ENCODE data around the gene MEX3B.
"Not testable (repeated sequence)": the region's sequence is repeated elsewhere in the genome, so short reads cannot be mapped to it uniquely, and the experiment has no call there.

Gene MEX3B

DNA sequence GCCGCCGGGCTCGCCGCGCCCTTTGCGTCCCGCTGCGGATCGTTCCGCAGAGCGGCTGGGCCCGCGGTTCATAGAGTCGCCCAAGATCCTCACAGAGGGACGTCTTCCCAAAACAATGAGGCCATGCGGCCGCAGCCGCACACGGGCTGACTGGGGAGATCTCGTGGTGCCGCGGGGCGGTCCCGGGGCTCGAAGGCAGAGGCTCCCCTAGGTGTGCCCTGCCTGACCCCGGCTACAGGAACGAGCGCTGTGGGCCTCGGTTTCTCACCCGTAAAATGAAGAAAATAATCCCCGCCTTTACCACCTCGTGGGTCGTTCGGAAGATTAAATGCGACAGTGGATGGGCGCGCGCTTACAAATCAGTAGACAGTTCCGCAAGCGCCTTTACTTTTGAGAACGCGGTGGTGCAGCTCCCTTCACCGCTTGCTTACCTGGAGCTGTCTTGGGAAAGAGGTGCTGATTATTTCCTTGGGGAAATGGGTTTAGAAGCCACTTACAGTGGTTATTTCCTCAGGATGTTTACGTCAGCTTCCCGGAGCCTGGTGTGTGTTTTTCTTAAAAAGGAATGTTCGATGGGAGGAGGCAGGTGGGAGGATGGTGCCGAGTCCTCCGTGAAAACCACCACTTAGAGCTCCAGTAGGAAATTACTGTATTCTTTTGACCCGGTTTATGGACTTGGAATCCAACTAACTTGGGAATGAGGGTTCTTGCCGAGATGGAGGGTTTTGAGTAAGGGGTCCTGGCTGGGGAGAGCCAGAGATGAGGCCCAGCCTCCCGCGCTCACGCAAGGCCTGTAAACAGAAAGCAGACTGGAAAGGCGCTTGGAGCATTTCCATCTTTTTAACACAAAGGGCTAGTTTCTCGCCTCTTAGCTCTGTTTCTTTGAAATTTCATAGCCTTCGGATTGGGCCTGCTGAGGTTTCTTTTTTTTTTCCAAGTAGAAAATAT is 1.9 kb upstream of the MEX3B start:
- peak in 1 of 2 experiments; percentile 1 for DNase-seq

DNA sequence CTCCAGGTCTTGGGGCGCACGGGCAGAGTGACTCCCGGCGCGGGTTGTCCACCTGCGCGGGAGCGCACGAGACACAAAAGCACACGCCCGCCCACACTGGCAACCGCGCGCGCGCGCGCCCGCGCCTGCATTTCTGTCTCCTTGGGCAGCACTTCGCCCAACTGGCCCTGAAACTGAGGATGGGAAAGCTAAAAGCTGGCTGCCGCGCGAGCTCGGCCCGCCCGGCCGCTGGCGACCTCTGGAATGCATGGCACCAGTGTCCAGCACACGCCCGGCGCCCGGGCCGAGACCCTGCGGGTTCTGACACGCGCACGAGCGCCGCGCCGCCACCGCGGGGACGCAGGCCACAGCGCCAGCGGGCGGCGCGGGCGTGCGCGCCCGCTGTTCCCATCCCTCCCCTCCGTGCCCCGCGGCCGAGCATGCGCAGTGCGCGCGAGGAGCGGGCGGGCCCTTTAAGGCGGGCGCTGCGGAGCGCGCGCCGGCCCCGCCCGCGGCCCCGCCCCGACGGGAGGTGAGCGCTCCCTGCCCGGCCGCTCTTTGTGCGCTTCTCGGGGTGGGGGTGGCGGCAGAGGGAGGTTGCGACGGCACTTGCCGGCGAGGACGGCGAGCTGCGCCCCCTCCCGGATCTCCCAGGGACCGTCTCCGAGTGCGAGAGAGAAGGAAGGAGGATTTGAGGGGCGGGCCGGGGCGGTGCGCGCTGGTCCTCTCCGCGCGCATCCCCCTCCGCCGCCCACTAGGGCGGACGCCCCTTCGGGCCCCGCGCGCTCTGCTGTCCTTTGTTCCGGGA is 1.0 kb upstream of the MEX3B start:
- DNase-seq, result peak; percentile 81 to 85

DNA sequence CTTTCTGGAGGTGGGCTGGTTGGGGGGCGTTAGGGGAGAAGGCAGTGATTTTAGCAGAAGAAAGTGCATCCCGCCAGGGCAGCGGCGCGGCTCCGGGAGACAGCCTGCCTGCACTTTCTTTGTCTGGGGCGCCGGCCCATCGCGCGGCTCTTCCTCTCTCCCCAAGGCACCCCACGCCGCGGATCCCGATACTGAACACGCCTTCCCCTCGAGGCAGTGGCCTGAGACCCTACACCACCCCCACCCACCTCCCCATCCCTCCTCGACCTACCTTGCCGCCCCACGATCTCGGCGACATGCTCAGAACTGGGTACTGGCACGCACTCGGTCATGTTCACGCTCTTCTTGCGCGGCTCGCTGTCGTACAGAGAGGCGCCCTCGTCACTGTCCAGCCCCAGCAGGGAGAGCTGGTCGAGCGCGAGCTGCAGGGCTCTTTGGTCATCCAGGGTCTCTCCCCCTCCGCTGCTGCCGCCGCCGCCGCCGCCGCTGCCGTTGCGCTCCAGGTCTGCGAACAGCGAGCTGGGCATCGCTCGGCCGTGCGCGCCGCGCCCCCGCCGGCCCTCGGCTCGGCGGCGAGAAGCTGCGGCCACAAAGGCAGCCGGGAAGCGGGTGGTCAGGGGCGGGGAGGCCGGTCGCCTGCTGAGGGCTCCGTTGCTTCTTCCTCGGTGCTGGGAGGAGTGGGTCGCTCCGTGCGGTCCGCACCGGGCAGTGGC is 483 bp downstream of the MEX3B start:
- DNase-seq, result peak in 1 of 2 experiments; percentile 5

DNA sequence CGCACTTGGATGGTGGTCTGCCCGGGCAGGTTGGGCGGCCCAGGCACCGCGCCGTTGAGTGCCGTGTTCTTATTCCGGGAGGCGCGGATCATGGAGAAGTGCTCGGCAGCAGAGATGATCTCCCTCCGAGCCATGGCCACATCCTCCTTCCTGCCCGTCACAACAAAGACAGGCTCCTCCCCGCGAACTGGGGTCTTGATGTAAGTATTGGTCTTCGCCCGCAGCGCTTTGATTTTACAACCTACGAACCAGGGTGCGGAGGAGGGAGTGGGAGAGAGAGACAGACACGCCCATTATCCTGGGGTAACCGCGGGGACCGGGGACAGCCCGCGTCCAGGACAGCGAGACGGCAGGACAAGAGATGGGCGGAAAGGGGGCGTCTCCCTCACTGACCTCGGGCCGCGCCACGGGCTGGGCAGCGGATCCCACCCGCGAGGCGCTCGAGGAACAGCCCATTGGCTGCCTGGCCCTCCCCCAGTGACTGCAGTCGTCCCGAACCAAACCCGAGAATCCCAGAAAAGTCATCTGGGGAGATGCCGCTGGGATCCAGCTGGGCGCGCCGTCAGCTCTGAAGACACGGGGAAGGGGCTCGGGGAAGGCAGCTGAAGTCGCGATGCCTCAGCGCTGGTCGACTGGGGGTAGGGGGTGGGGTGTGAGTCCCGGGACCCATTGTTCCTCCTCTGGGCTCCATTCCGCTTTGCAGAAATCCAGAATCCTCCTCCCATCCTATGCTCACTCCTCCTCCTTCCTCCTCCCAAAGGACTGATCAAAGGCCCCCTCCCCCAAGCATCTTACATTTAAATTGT is 1.2 kb downstream of the MEX3B start:
- DNase-seq, result peak in 1 of 2 experiments; percentile 9

DNA sequence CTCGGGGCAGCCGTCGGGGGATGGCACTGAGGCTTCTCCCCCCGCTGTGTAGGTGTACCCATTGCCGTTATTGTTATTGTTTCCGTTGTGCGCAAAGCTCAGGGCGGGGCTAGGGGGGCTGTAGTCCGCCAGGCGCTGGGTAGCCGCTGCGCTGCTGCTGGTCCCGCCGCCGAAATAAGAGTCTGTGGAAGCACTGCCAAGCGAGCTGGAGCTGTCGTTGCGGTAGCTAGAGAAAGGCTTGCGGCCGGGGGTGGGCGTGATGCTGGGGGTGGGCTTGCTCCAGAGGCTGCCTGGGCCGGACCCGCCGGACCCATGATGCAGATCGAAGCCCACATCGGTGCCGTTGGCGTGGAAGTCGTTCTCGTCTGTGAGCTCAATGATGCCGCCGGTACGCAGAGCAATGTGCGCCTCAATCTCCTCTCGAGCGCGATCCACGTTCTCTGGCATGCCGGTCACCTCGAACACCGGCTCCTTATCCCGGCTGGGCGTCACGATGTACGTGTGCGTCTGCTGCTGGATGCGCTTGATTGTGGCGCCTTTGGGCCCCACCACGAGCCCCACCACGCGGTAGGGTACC is 1.9 kb downstream of the MEX3B start:
- DNase-seq, result no peak

DNA sequence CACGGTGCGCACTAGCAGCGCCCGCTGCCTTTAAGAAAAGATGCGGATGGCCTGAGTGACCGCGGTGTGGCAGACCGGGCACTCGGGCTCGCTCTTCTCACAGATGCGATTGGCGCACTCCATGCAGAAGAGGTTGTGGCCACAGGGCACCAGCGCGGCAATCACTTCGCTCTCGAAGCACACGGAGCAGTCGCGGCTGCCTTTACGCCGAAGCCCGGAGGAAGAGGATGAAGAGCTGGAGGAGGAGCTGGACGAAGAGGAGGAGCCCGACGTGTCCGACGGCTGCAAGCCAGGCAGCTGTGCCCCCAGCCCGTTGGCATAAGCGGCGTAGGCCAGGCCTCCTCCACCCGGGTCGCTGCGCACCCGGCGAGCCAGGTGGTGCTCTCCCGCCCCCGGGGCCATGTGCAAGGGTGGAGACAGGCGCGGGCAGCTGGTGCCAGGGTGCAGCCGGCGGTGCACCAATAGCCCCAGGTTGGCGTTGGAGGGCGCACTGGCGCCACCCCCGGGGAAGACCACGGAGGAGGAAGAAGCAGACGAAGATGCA is 2.6 kb downstream of the MEX3B start:
- DNase-seq, result no peak

DNA sequence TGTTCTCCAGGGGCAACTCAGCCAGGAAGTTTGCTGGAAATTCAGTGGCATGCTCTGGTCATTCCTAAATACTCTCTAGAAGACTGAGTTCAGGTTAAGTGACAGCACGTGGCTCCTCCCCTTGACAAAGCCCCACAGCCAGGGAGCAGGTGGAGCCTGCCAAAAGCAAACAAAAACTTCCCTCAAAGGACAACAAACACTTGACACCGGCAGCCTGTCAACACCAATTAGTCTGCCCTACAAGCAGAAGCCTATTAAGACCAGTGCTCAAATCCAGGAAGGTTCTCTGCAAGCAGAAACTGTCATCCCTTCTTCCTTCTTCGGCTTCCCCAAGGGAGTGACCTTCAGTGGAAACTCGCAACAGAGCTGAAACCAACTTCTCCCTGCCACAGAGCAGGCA is 5.0 kb downstream of the MEX3B start:
- DNase-seq, result no peak

DNA sequence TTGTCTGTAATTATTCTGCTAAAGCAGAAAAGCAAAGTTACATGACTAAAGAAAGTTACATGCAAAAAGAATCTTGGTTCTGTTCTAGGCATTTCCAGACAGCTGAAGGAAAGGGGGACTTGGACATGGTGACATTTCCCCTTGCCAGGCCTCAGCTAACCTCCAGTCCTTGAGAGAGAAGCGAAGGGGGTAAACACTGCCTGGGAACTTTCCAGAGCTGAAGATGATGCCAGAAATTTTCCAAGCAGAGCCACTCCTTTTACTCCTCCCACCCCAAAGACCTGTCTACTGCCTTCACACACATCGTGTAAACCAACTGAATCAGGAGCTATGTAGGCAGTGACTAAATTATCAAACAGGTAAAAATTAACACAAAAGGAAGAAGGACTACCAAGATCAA is 5.4 kb downstream of the MEX3B start:
- no peak for DNase-seq

DNA sequence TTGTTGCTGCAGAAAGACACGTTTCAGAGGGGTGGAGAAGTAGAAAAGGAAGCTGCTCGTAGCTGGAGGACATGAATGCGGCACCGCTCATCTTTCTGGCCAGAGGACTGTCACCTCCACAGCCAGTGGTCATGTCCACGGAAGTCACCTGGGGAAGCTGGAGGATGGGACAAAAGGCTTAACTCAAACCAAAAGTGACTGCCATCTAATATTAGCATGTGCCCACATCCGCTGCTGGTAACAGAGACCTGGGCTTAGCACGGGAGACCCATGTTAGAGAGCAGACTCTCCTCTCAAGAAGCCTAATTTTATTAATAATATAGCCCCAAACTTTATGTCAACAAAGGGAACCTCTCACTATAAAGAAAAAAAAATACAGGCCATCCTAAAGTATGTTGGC is 5.9 kb downstream of the MEX3B start:
- no peak for DNase-seq

DNA sequence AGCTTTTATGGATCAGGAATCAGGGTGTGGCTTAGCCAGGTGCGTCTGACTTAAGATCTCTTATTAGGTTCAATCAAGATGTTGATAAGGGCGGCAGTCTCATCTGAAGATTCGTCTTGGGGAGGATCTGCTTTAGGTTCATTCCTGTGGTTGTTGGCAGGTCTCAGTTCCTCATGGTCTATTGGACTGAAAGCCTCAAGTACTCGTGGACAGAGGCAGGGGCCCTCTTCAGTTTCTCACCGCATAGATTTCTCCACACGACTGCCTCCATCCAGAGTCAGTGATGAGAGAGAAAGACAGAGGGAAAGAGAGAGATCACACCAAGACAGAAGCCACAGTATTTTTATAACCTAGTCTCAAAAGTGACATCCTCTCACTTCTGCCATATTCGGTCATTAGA is 9.4 kb downstream of the MEX3B start:
- DNase-seq, result no peak

DNA sequence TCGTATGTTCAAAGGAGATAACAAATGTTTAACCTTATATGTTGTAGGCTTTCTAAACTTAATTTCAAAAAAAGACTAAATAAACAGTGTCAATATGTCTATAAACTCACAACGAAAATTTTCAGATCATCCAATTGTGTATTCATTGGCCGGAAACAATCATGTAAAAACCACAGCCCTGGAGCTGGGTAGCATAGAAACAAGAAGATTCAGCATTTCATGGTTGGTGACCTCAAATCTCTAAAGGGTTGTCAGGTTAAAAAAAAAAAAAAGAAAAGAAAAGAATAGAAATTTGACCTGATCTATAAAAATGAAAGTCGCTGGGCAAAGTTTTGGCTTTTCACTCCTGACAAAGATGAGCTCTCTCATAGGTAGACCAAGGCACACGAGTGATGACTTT is 13.9 kb downstream of the MEX3B start:
- no peak for DNase-seq

DNA sequence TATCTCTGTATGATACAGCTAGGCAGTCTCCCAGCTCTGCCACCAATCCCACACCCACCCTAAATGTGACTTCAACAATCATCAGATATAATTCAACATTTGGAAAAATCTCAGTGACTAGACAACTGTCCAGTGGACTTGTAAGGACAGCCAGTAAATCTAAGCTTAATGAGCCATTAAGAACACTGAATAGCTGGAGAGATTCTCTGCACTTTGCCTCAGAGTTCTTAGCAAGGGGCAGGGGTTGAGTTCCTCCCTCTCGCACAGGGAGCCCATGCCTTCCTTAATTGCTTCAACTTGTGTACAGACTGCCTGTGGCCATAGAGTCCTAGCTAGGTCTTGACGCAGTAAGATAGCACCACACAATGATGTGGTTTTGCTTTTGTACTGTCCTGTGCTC is 15.6 kb downstream of the MEX3B start:
- DNase-seq, result no peak

DNA sequence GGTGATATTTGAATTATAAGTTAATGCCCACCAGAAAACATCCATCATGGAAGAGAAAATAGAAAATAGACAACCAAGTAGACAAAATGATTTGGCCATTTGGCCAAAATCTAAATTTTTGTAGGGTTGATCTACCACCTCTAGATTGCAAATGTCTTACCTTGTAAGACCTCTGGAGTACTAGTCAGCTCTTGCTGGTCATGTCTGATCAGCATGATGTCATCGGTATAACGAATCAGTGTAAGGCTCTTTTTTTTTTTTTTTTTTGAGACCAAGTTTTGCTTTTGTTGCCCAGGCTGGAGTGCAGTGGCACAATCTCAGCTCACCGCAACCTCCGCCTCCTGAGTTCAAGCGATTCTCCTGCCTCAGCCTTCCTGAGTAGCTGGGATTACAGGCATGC is 17.7 kb downstream of the MEX3B start:
- not testable (repeated sequence) for DNase-seq

DNA sequence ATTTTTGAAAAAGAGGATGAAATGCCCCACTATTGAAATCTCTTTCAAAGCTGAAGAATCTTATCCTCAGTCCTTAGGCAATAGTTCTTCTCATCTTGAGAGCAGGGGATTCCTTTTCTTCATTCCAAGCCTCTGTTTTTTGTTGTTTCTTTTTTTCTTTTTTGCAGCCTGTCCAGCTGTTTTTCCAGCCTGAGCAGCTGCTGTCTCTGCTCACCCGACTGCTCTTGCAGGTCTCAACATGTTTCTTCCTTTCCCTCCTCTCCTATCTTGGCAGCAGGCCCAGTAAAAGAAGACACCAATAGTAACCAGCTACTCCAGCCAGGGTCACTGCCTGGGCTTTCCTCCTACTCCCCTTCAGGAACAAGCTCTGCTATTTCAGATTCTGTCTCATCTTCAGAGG is 23.8 kb downstream of the MEX3B start:
- DNase-seq, result no peak

DNA sequence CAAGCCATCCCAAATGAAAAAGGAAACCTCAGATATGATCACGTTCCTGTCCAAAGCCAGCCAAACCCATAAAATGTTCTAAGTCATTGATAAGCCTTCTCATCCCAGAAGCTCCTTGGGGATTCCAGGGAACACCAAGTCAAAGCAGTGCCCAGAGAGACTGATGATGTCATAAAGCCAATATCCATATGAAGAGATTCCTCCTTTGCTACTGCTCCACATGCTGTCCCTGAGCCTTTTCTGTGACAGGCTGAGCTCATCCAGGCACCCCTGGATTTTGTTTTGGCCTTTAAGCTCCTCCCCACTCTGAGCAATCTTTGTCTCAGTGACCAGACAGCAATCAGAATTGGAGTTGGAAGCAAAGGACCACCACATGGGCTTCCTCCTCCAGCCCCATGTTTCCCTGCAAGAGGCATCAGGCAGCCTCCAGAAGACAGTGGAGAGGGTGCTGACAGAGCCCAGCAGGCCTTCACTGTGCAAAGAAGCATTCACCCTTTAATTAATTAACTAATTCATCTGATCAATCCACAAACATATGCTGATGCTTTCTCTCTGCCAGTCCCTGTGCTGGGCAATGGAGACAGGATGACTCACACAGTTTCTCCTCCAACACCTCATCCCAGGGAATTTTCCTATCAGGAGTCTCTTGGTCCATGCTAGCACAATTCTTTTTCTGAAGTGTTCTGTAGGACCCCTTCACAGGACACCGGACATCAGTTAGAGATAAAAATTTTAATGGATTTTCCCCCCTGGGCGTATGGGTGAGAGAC is 25.0 kb downstream of the MEX3B start:
- DNase-seq, result no peak

DNA sequence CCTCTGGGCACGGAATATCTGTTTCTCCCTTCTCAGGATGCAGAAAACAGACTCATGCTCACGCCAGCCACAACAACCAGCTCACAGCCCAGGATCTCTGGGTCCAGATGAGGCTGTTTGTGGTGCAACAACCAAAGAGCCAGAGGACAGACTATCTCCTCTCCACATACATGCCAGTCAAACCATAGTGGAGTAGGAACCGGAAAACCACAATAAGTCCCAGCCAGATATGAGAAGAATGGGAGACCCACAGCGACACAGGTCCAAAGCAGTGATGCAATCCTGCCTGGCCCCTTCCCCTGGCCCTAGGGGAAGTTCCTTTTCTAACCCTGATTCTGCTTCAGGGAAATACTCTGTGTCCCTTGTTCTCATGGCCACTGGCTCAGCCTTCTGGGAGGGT is 27.6 kb downstream of the MEX3B start:
- DNase-seq, result no peak

DNA sequence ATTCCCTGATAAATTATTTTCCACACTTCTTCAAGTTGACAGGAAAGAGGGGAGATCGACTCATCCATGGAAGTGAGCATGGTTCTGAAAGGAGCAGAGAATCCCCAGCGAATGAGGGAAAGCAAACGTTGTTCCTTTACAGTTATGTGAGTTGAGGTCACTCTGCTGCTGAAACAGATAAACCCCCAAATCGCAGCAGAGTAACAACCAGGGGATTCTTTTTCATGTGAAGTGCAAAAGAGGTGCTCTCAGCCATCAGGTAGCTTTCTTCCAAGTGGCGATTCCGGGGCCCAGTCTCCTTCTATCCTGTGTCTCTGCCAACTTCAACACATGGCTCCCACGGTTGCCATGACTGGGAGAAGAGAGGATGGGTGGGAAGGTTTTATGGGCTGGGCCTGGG is 28.2 kb downstream of the MEX3B start:
- no peak for DNase-seq

DNA sequence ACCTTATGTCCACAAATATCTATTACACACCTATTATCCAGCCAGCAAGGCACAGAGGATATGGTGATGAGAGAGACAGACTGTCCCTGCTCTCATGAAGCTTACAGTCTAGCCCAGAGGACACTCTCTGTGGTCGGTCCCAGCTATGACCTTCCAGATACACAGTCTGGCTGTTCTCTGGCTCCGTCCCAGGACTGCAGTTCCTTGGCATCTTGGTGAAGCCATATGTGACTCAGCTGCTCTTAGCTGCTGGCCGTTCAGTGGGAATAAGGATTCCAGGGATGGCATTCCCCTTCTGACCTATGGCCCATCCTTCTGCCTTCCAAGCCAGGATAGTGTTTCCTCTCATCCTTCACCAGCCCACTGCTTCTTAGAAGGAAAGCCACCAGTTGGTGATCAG is 30.8 kb downstream of the MEX3B start:
- no peak for DNase-seq

DNA sequence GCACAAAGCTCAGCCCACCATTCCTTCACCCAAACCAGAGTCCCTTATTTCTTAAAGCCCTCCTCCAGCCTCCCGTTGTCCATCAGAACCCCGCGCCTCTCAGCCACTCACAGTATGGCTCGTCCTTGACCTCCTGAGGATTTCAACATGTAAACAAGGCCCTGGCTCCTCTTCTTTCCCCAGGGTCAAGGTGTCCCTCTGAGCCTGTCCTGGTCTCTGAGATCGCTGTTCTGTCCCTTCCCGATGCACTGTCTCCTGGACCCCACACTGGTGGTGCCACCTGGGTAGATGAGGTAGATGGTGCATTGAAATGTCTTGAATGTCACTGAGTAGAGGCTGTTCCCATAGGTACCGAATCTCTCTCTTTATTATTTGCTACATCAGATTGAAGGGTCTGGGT is 32.9 kb downstream of the MEX3B start:
- no peak for DNase-seq

DNA sequence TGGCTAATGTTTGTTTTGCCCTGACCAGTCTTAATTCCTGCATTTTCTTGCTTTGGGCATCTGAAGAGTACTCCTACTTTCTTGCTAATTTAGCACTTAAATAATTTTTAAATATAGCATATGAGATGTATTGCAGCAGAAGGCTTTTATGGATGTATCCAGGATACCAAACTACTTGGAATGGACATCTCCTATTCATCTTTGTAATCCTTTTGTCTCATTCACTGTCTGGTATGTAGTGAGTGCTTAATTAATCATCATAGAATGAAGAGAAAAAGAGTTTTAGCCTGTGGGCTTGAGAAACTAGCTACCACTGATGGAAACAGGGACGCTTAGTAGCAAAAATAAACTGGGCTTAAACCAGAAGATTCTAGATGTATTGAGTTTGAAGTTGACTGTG is 40.6 kb downstream of the MEX3B start:
- no peak for DNase-seq

DNA sequence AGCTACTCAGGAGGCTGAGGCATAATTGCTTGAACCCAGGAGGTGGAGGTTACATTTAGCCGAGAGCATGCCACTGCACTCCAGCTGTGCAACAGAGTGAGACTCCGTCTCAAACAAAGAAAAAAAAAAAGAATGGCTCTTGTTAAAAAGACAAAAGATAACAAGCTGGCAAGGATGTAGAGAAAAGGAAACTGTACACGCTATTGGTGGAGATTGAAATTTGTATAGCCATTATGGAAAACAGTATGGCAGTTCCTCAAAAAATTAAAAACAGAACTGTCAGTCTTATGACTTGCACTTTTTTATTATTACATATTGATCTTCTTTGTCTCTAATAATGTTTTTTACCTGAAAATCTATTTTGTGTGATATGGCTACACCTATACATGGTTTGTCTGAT is 41.9 kb downstream of the MEX3B start:
- no peak for DNase-seq

All from activated CD4-positive, alpha-beta T cell treated with anti-CD3 and anti-CD28 coated beads, Interleukin-2, amount 50 U/mL, for 4 hours (primary cell).